HCT116 (cell line): Measurements from ENCODE around the gene USP15. TPM values are rescaled to one million over a fixed set of nuclear protein-coding genes. Genes with fewer than 3 reads are reported as not detected.

Experiments used
- ATAC-seq: fragments of 200-7000 bp; cut with Tn5 transposase; 2 replicates; pipeline ENCODE4 v1.9.1; 2020; ENCODE audit warnings: mild to moderate bottlenecking, moderate library complexity
- BruUV-seq: library from RNA; stranded (reverse); fragments of 400-500 nt; replicated peaks from 2 replicates; lab custom pipeline; 2021; lab: Mats Ljungman, UMichigan
- CTCF ChIA-PET: fragments of 300-600 bp; sonication (Branson Sonifier 250); formaldehyde crosslinking; loops from one replicate; lab custom pipeline; 2021; ENCODE audit warnings: antibody characterized with exemption; lab: Charles Lee
- POLR2A ChIA-PET: fragments of 300-600, 350-600 bp; sonication (Branson Sonifier 250); formaldehyde crosslinking; loops from one replicate; lab custom pipeline; 2021; ENCODE audit warnings: antibody characterized with exemption; lab: Charles Lee
- RAD21 ChIA-PET, 2 experiments: fragments of 300-600 bp; sonication (Branson Sonifier 250); formaldehyde crosslinking; loops; one replicate each; lab custom pipeline; 2023; ENCODE audit warnings: low total read pairs in 2 of 2; ENCODE audit not compliant: uncharacterized antibody in 2 of 2, unreplicated experiment in 2 of 2, low non-redundant PET in 1 of 2; lab: Charles Lee
- DNase-seq: peaks from one replicate; pipeline ENCODE4 v3.0.0-alpha.2; 2010; ENCODE audit warnings: low read depth, low spot score
- H2AFZ ChIP-seq: fragments of 200-600 bp; shearing (Covaris generic), sonication (generic); 2 replicates; pipeline ENCODE4 v1.6.1; 2017; ENCODE audit warnings: low read depth, mixed run types, mixed read lengths, antibody characterized with exemption, low read length; ENCODE audit not compliant: poor library complexity, severe bottlenecking
- H3K27ac ChIP-seq: 2 replicates; pipeline ENCODE4 v1.5.1; 2012; ENCODE audit warnings: low read depth, low read length
- H3K27me3 ChIP-seq: fragments of 200-600 bp; sonication (generic); 2 replicates; pipeline ENCODE4 v1.6.1; 2016; ENCODE audit warnings: mixed run types, low read length, mixed read lengths; ENCODE audit not compliant: insufficient read depth
- H3K36me3 ChIP-seq, 2 experiments: fragments of 200-500 bp in 1 of 2; fragments of 200-600 bp in 1 of 2; sonication (Bioruptor generic) in 1 of 2; sonication (generic) in 1 of 2; 2 replicates each; pipeline versions ENCODE4 v1.5.1 to v1.6.1; 2014 to 2016; ENCODE audit warnings: low read length in 2 of 2, inconsistent platforms in 1 of 2, mixed read lengths in 1 of 2, mixed run types in 1 of 2; ENCODE audit not compliant: insufficient read depth in 2 of 2, control insufficient read depth in 1 of 2
- H3K4me1 ChIP-seq, 2 experiments: fragments of 200-600 bp in 1 of 2; sonication (generic) in 1 of 2; 2 replicates each; pipeline versions ENCODE4 v1.5.1 to v1.6.1; 2012 to 2017; ENCODE audit warnings: low read length in 2 of 2, inconsistent platforms in 1 of 2, mild to moderate bottlenecking in 1 of 2, mixed read lengths in 1 of 2, mixed run types in 1 of 2, moderate library complexity in 1 of 2; ENCODE audit not compliant: insufficient read depth in 2 of 2, control insufficient read depth in 1 of 2
- H3K4me2 ChIP-seq: fragments of 200-600 bp; sonication (generic); 2 replicates; pipeline ENCODE4 v1.6.1; 2017; ENCODE audit warnings: mixed run types, low read length, mixed read lengths
- H3K4me3 ChIP-seq, 2 experiments: fragments of 200-600 bp in 1 of 2; sonication (generic) in 1 of 2; replicated peaks in 1 of 2; 2 replicates each; pipeline ENCODE4 v1.5.1; 2011 to 2016; ENCODE audit warnings: low read length in 2 of 2, control low read depth in 1 of 2, low read depth in 1 of 2, mild to moderate bottlenecking in 1 of 2, mixed read lengths in 1 of 2, mixed run types in 1 of 2
- H3K79me2 ChIP-seq: fragments of 200-600 bp; sonication (generic); 2 replicates; pipeline ENCODE4 v1.6.1; 2017; ENCODE audit warnings: mild to moderate bottlenecking, mixed run types, low read length, moderate library complexity, mixed read lengths; ENCODE audit not compliant: insufficient read depth
- H3K9ac ChIP-seq: fragments of 200-600 bp; sonication (generic); 2 replicates; pipeline ENCODE4 v1.6.1; 2016; ENCODE audit warnings: low read length, mixed read lengths
- H3K9me2 ChIP-seq: fragments of 200-600 bp; sonication (generic), shearing (Covaris generic); 2 replicates; pipeline ENCODE4 v1.6.1; 2017; ENCODE audit warnings: mixed run types, mild to moderate bottlenecking, moderate library complexity; ENCODE audit not compliant: insufficient read depth
- H3K9me3 ChIP-seq, 2 experiments: fragments of 200-500 bp in 1 of 2; fragments of 200-600 bp in 1 of 2; sonication (Bioruptor generic) in 1 of 2; sonication (generic) in 1 of 2; 2 replicates each; pipeline ENCODE4 v1.6.1; 2014 to 2017; ENCODE audit warnings: low read length in 2 of 2, mixed read lengths in 2 of 2, inconsistent platforms in 1 of 2, low read depth in 1 of 2, mild to moderate bottlenecking in 1 of 2, mixed run types in 1 of 2, moderate library complexity in 1 of 2; ENCODE audit not compliant: control insufficient read depth in 1 of 2, insufficient read depth in 1 of 2
- H4K20me1 ChIP-seq: fragments of 200-600 bp; sonication (generic), shearing (Covaris generic); 2 replicates; pipeline ENCODE4 v1.6.1; 2017; ENCODE audit warnings: mixed run types, mild to moderate bottlenecking, moderate library complexity; ENCODE audit not compliant: insufficient read depth
- CBX3 ChIP-seq: IDR thresholded peaks from 2 replicates; pipeline ENCODE4 v1.6.1; 2012; ENCODE audit warnings: low read depth
- CEBPB ChIP-seq: IDR thresholded peaks from 2 replicates; pipeline ENCODE4 v1.6.1; 2012; ENCODE audit warnings: low read depth
- EZH2phosphoT487 ChIP-seq: fragments of 200-600 bp; IDR thresholded peaks from 2 replicates; pipeline ENCODE4 v1.6.1; 2018; ENCODE audit warnings: antibody characterized with exemption, borderline replicate concordance
- JUND ChIP-seq: IDR thresholded peaks from 2 replicates; pipeline ENCODE4 v1.6.1; 2012
- POLR2AphosphoS5 ChIP-seq: IDR thresholded peaks from 2 replicates; pipeline ENCODE4 v1.6.1; 2011; ENCODE audit warnings: mild to moderate bottlenecking, low read depth, low read length, moderate library complexity
- RAD21 ChIP-seq: IDR thresholded peaks from 2 replicates; pipeline ENCODE4 v1.6.1; 2012; ENCODE audit warnings: low read depth, mild to moderate bottlenecking
- REST ChIP-seq: IDR thresholded peaks from 2 replicates; pipeline ENCODE4 v1.6.1; 2012; ENCODE audit warnings: low read depth
- SIN3A ChIP-seq: IDR thresholded peaks from 2 replicates; pipeline ENCODE4 v1.6.1; 2012; ENCODE audit warnings: low read depth
- SP1 ChIP-seq: IDR thresholded peaks from 2 replicates; pipeline ENCODE4 v1.6.1; 2012; ENCODE audit warnings: low read depth
- YY1 ChIP-seq: IDR thresholded peaks from 2 replicates; pipeline ENCODE4 v1.6.1; 2011; ENCODE audit warnings: low read length, low read depth, moderate library complexity, mild to moderate bottlenecking; ENCODE audit not compliant: insufficient replicate concordance; ENCODE audit errors: extremely low read depth
- ZFX ChIP-seq: fragments of 450-650 bp; IDR thresholded peaks from 2 replicates; pipeline ENCODE4 v1.6.1; 2017
- intact Hi-C: fragments of 100-400 bp; cut with micrococcal nuclease; formaldehyde crosslinking; loops from 2 replicates; pipeline ENCODE4 v1.10.0; 2022
- total RNA-seq: library from RNA; stranded (reverse); gene quantifications from one replicate; pipeline ENCODE4 v1.2.1, GENCODE V29; 2021; ENCODE audit not compliant: unreplicated experiment
- TF ChIP-seq, protein P1 (sequence below): IDR thresholded peaks from 2 replicates; pipeline ENCODE4 v1.6.1; 2012

The USP15 gene
- total RNA-seq, 1 experiment from 2014 or later, result 49.5 TPM

- Histone ChIP-seq H3K4me3 (peak overlapping the region; percentile 56 to 84), H3K4me1 (peaks cover 3 to 24% of the 10 kb centered on the region in 2 experiments; a peak in 3 of 4 replicates), H2AFZ (no peak overlapping the region), H3K9me2 (no peaks in the 10 kb centered on the region), H3K27ac (peak overlapping the region; percentile 74), H3K36me3 (no peaks in the 10 kb centered on the region), H3K9me3 (no peaks in the 10 kb centered on the region), H3K9ac (peak overlapping the region; percentile 73), H3K27me3 (no peaks in the 10 kb centered on the region), H4K20me1 (0 out of 2 replicates have a peak, but pooled peaks cover 2% of the 10 kb centered on the region), H3K79me2 (peaks cover 58% of the 10 kb centered on the region), H3K4me2 (peak overlapping the region; percentile 76)
- ChIA-PET RAD21 (no interaction called here), POLR2A (no interaction called here), CTCF (no interaction called here)
- BruUV-seq, result TSS peak; percentile 55
- DNase-seq (peak; percentile 23), ATAC-seq (peak; percentile 30)
- intact Hi-C loops, result loop anchor here (10.0 kb wide), 2 partner anchors 344 to 554 kb away; no protein-coding TSS in a partner anchor
- peak; percentile 49; the same call in 1 of the 2 replicates for TF ChIP-seq SIN3A
- no peak for TF ChIP-seq CBX3
- TF ChIP-seq, protein P1, sequence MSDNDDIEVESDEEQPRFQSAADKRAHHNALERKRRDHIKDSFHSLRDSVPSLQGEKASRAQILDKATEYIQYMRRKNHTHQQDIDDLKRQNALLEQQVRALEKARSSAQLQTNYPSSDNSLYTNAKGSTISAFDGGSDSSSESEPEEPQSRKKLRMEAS, result peak; percentile 61; the same call in 1 of the 2 replicates
- no peak for TF ChIP-seq CEBPB
Observed at GRCh38 chr12:62260733-62261683, 804 bp downstream of the USP15 start.

GRCh38 chr12:62261876-62262517, 1.8 kb downstream of the USP15 start:
- CTCF ChIA-PET, result no interaction called here
- peaks cover 12% of the 10 kb centered on the region; the same call in 1 of the 2 replicates for H4K20me1 ChIP-seq
- peaks cover 3 to 20% of the 10 kb centered on the region in 2 experiments; a peak in 3 of 4 replicates for H3K4me1 ChIP-seq
- DNase-seq (no peak), ATAC-seq (no peak)
- no peaks in the 10 kb centered on the region for H3K27me3 ChIP-seq
- H3K4me2 ChIP-seq, result peak overlapping the region; percentile 76
- peaks cover 68% of the 10 kb centered on the region for H3K79me2 ChIP-seq
- RAD21 ChIA-PET, result no interaction called here
- H3K27ac ChIP-seq, result no peak overlapping the region
- no peaks in the 10 kb centered on the region for H3K9me3 ChIP-seq
- intact Hi-C loops, result loop anchor here (10.0 kb wide), 2 partner anchors 343 to 553 kb away; no protein-coding TSS in a partner anchor
- no peaks in the 10 kb centered on the region for H3K9me2 ChIP-seq
- H2AFZ ChIP-seq, result no peak overlapping the region
- peak overlapping the region; percentile 73 for H3K9ac ChIP-seq
- BruUV-seq, result no TSS peak
- no peaks in the 10 kb centered on the region for H3K36me3 ChIP-seq
- POLR2A ChIA-PET, result no interaction called here
- peak overlapping the region; percentile 56 to 84 for H3K4me3 ChIP-seq
- no peak for TF ChIP-seq POLR2AphosphoS5
- TF ChIP-seq, protein P1, result no peak
- no peak for TF ChIP-seq ZFX
- TF ChIP-seq SP1, result no peak
- TF ChIP-seq CBX3, result no peak
- no peak for TF ChIP-seq JUND
- no peak for TF ChIP-seq EZH2phosphoT487
- no peak for TF ChIP-seq RAD21
- no peak for TF ChIP-seq REST
- TF ChIP-seq YY1, result no peak
